Hepatocyte (in vitro differentiated cells): ENCODE results near the gene NOSIP.

Source experiments
- EZH2 ChIP-seq: fragments of 200-600 bp; sonication (generic); IDR thresholded peaks from 2 replicates; pipeline ENCODE4 v1.6.1; 2016; ENCODE audit warnings: antibody characterized with exemption, mild to moderate bottlenecking, borderline replicate concordance
- TF ChIP-seq, protein P1 (sequence below): fragments of 200-600 bp; sonication (generic); IDR thresholded peaks from 2 replicates; pipeline ENCODE4 v1.5.1; 2016; ENCODE audit warnings: antibody characterized with exemption, mild to moderate bottlenecking; ENCODE audit not compliant: poor library complexity

DNA sequence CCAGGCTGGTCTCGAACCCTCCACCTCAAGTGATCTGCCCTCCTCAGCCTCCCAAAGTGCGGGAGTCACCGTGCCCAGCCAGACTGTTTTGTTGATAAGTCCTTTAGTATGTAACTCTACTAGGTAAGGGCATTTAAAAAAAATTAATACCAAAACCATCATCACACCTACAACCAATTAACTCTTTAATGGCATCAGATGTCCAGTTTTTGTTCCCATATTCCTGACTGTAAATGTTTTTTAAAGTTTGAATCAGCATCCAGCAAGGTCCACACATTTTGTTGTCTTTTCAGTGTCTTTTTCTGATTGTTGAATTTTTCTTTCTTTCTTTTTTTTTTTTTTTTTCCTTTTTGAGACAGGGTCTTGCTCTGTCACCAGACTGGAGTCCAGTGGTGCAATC lies 62.3 kb downstream of the NOSIP start:
- TF ChIP-seq, protein P1, sequence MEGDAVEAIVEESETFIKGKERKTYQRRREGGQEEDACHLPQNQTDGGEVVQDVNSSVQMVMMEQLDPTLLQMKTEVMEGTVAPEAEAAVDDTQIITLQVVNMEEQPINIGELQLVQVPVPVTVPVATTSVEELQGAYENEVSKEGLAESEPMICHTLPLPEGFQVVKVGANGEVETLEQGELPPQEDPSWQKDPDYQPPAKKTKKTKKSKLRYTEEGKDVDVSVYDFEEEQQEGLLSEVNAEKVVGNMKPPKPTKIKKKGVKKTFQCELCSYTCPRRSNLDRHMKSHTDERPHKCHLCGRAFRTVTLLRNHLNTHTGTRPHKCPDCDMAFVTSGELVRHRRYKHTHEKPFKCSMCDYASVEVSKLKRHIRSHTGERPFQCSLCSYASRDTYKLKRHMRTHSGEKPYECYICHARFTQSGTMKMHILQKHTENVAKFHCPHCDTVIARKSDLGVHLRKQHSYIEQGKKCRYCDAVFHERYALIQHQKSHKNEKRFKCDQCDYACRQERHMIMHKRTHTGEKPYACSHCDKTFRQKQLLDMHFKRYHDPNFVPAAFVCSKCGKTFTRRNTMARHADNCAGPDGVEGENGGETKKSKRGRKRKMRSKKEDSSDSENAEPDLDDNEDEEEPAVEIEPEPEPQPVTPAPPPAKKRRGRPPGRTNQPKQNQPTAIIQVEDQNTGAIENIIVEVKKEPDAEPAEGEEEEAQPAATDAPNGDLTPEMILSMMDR, result no peak
- TF ChIP-seq EZH2, result no peak
